Memory B cell (primary cell): Measurements from ENCODE around the gene SORCS2.

Experiments used
- ATAC-seq: fragments of 150-1000 bp; cut with Tn5 transposase; 2 replicates; pipeline ENCODE4 v1.10.0; 2021; ENCODE audit warnings: low read depth, mild to moderate bottlenecking, moderate library complexity
- DNase-seq, 2 donors: peaks; one replicate each; pipeline ENCODE4 v3.0.0; 2022; ENCODE audit warnings: low spot score in 2 of 2
- H3K27ac Mint-ChIP-seq: one replicate; pipeline ENCODE4 v1.8.0; 2022; ENCODE audit warnings: mild to moderate bottlenecking, moderate library complexity, mixed read lengths
- H3K27me3 Mint-ChIP-seq: one replicate; pipeline ENCODE4 v1.8.0; 2022; ENCODE audit warnings: mixed read lengths
- H3K36me3 Mint-ChIP-seq: one replicate; pipeline ENCODE4 v1.8.0; 2022; ENCODE audit warnings: mild to moderate bottlenecking, mixed read lengths
- H3K4me1 Mint-ChIP-seq: one replicate; pipeline ENCODE4 v1.8.0; 2022; ENCODE audit warnings: mixed read lengths
- H3K4me3 Mint-ChIP-seq: one replicate; pipeline ENCODE4 v1.8.0; 2022; ENCODE audit warnings: mild to moderate bottlenecking, moderate library complexity, mixed read lengths
- H3K9me3 Mint-ChIP-seq: one replicate; pipeline ENCODE4 v1.8.0; 2022; ENCODE audit warnings: mixed read lengths

Gene SORCS2

GRCh38 chr4:7554905-7555304 is 362.6 kb downstream of the SORCS2 start:
- H3K9me3 Mint-ChIP-seq = peaks cover 24% of the 10 kb centered on the region
- DNase-seq (no peak), ATAC-seq (no peak)
- no peak overlapping the region for H3K4me3 Mint-ChIP-seq
- H3K27me3 Mint-ChIP-seq = no peaks in the 10 kb centered on the region
- no peaks in the 10 kb centered on the region for H3K4me1 Mint-ChIP-seq
- peaks cover 11% of the 10 kb centered on the region for H3K36me3 Mint-ChIP-seq
- H3K27ac Mint-ChIP-seq = no peak overlapping the region

- DNase-seq (no peak), ATAC-seq (no peak)
- peaks cover 24% of the 10 kb centered on the region for H3K9me3 Mint-ChIP-seq
- H3K4me3 Mint-ChIP-seq = no peak overlapping the region
- H3K27ac Mint-ChIP-seq = no peak overlapping the region
- H3K36me3 Mint-ChIP-seq = peaks cover 11% of the 10 kb centered on the region
- no peaks in the 10 kb centered on the region for H3K4me1 Mint-ChIP-seq
- no peaks in the 10 kb centered on the region for H3K27me3 Mint-ChIP-seq
Measured at GRCh38 chr4:7556558-7556957, 364.2 kb downstream of the SORCS2 start.

GRCh38 chr4:7557456-7557855 is 365.1 kb downstream of the SORCS2 start:
- Mint-ChIP-seq H3K36me3 (peaks cover 11% of the 10 kb centered on the region), H3K4me1 (no peaks in the 10 kb centered on the region), H3K27me3 (no peaks in the 10 kb centered on the region), H3K9me3 (peaks cover 24% of the 10 kb centered on the region), H3K27ac (no peak overlapping the region), H3K4me3 (no peak overlapping the region)
- ATAC-seq = no peak
- DNase-seq = no peak

- no peak overlapping the region for H3K4me3 Mint-ChIP-seq
- H3K36me3 Mint-ChIP-seq = peaks cover 6% of the 10 kb centered on the region
Measured at GRCh38 chr4:7558436-7558835, 366.1 kb downstream of the SORCS2 start.

GRCh38 chr4:7559316-7559715 is 367.0 kb downstream of the SORCS2 start:
- H3K36me3 Mint-ChIP-seq = peaks cover 2% of the 10 kb centered on the region
- DNase-seq (no peak), ATAC-seq (no peak)
- H3K27ac Mint-ChIP-seq = no peak overlapping the region
- peaks cover 13% of the 10 kb centered on the region for H3K9me3 Mint-ChIP-seq
- H3K4me1 Mint-ChIP-seq = no peaks in the 10 kb centered on the region
- H3K27me3 Mint-ChIP-seq = no peaks in the 10 kb centered on the region
- no peak overlapping the region for H3K4me3 Mint-ChIP-seq

More at GRCh38 chr4:7558436-7558835, 366.1 kb downstream of the SORCS2 start:
- DNase-seq (no peak), ATAC-seq (no peak)
- Mint-ChIP-seq H3K9me3 (peaks cover 16% of the 10 kb centered on the region), H3K27ac (no peak overlapping the region), H3K4me1 (no peaks in the 10 kb centered on the region), H3K27me3 (no peaks in the 10 kb centered on the region)

- H3K27ac Mint-ChIP-seq = no peak overlapping the region
- H3K27me3 Mint-ChIP-seq = no peaks in the 10 kb centered on the region
- ATAC-seq (no peak), DNase-seq (no peak)
- no peaks in the 10 kb centered on the region for H3K4me1 Mint-ChIP-seq
- peaks cover 13% of the 10 kb centered on the region for H3K9me3 Mint-ChIP-seq
- H3K36me3 Mint-ChIP-seq = peaks cover 2% of the 10 kb centered on the region
- H3K4me3 Mint-ChIP-seq = no peak overlapping the region
Measured at GRCh38 chr4:7559741-7560395, 367.5 kb downstream of the SORCS2 start.

GRCh38 chr4:7561557-7561956 is 369.2 kb downstream of the SORCS2 start:
- Mint-ChIP-seq H3K9me3 (peaks cover 5% of the 10 kb centered on the region), H3K27me3 (no peaks in the 10 kb centered on the region), H3K4me3 (no peak overlapping the region), H3K36me3 (peaks cover 2% of the 10 kb centered on the region), H3K27ac (no peak overlapping the region), H3K4me1 (no peaks in the 10 kb centered on the region)
- ATAC-seq = no peak
- DNase-seq = no peak

GRCh38 chr4:7564242-7564641 is 371.9 kb downstream of the SORCS2 start:
- DNase-seq = no peak

GRCh38 chr4:7565483-7565882 is 373.1 kb downstream of the SORCS2 start:
- Mint-ChIP-seq H3K27ac (no peak overlapping the region), H3K4me1 (no peaks in the 10 kb centered on the region), H3K9me3 (no peaks in the 10 kb centered on the region), H3K27me3 (no peaks in the 10 kb centered on the region), H3K4me3 (no peak overlapping the region), H3K36me3 (no peaks in the 10 kb centered on the region)
- ATAC-seq = no peak
- DNase-seq = no peak

More at GRCh38 chr4:7564242-7564641, 371.9 kb downstream of the SORCS2 start:
- H3K9me3 Mint-ChIP-seq = no peaks in the 10 kb centered on the region
- H3K27me3 Mint-ChIP-seq = no peaks in the 10 kb centered on the region
- no peak for ATAC-seq
- H3K4me3 Mint-ChIP-seq = no peak overlapping the region
- H3K4me1 Mint-ChIP-seq = no peaks in the 10 kb centered on the region
- no peak overlapping the region for H3K27ac Mint-ChIP-seq
- H3K36me3 Mint-ChIP-seq = no peaks in the 10 kb centered on the region

GRCh38 chr4:7569810-7570783 is 377.8 kb downstream of the SORCS2 start:
- Mint-ChIP-seq H3K27ac (no peak overlapping the region), H3K4me3 (no peak overlapping the region), H3K9me3 (peaks cover 5% of the 10 kb centered on the region), H3K27me3 (no peaks in the 10 kb centered on the region), H3K4me1 (no peaks in the 10 kb centered on the region), H3K36me3 (no peaks in the 10 kb centered on the region)
- no peak for DNase-seq
- no peak for ATAC-seq

GRCh38 chr4:7571001-7571400 is 378.7 kb downstream of the SORCS2 start:
- Mint-ChIP-seq H3K27me3 (no peaks in the 10 kb centered on the region), H3K36me3 (no peaks in the 10 kb centered on the region), H3K27ac (no peak overlapping the region), H3K4me3 (no peak overlapping the region), H3K9me3 (peaks cover 10% of the 10 kb centered on the region), H3K4me1 (no peaks in the 10 kb centered on the region)
- DNase-seq (no peak), ATAC-seq (no peak)

GRCh38 chr4:7571701-7572100 is 379.4 kb downstream of the SORCS2 start:
- ATAC-seq = no peak
- Mint-ChIP-seq H3K9me3 (peaks cover 14% of the 10 kb centered on the region), H3K27me3 (no peaks in the 10 kb centered on the region)

GRCh38 chr4:7572894-7573293 is 380.6 kb downstream of the SORCS2 start:
- Mint-ChIP-seq H3K36me3 (peaks cover 3% of the 10 kb centered on the region), H3K9me3 (peaks cover 24% of the 10 kb centered on the region), H3K4me3 (no peak overlapping the region), H3K4me1 (no peaks in the 10 kb centered on the region), H3K27me3 (no peaks in the 10 kb centered on the region), H3K27ac (no peak overlapping the region)
- no peak for ATAC-seq
- no peak for DNase-seq

More at GRCh38 chr4:7571701-7572100, 379.4 kb downstream of the SORCS2 start:
- Mint-ChIP-seq H3K27ac (no peak overlapping the region), H3K4me1 (no peaks in the 10 kb centered on the region), H3K36me3 (peaks cover 3% of the 10 kb centered on the region), H3K4me3 (no peak overlapping the region)
- no peak for DNase-seq

GRCh38 chr4:7573576-7574091 is 381.3 kb downstream of the SORCS2 start:
- Mint-ChIP-seq H3K36me3 (peaks cover 3% of the 10 kb centered on the region), H3K27ac (no peak overlapping the region), H3K4me1 (no peaks in the 10 kb centered on the region), H3K9me3 (peaks cover 24% of the 10 kb centered on the region), H3K27me3 (no peaks in the 10 kb centered on the region), H3K4me3 (no peak overlapping the region)
- ATAC-seq (no peak), DNase-seq (no peak)
